ENCODE measurements around the gene RNF111. TPM values are rescaled to one million over a fixed set of nuclear protein-coding genes. Genes with fewer than 3 reads are reported as not detected.

RNF111 gene
- total and polyA plus RNA-seq, 2 experiments from 2014 or later: 14.4 to 24.5 TPM

GRCh38 chr15:59105854-59106253 is 118.4 kb downstream of the RNF111 start:
- H3K27ac Mint-ChIP-seq: peak overlapping the region; percentile 98
- peaks cover 42% of the 10 kb centered on the region for H3K36me3 Mint-ChIP-seq (ENCODE audit: low read depth)
- peak overlapping the region; percentile 99 for H3K4me3 Mint-ChIP-seq
- H3K9me3 Mint-ChIP-seq: no peaks in the 10 kb centered on the region; the same call in 2 of the 3 replicates
- H3K4me3 ChIP-seq: peak overlapping the region; percentile 78
- DNase-seq (ENCODE audit: low spot score) (peak; percentile 22), ATAC-seq (0 out of 3 replicates have a peak, but pooled peaks have one; percentile 3)
- H3K27me3 ChIP-seq (ENCODE audit: insufficient read depth): no peaks in the 10 kb centered on the region
- peaks cover 7% of the 10 kb centered on the region; the same call in 2 of the 3 replicates for H3K4me1 Mint-ChIP-seq
- H3K27me3 Mint-ChIP-seq (ENCODE audit: insufficient read depth, low read depth, poor library complexity): peaks cover 8% of the 10 kb centered on the region
- H3K79me2 ChIP-seq (replicated peaks; ENCODE audit: insufficient read depth): peaks cover 16% of the 10 kb centered on the region
- H3K27ac ChIP-seq (ENCODE audit: low read depth): peak overlapping the region; percentile 89; the same call in 1 of the 2 replicates
- H3K9me2 ChIP-seq (ENCODE audit: insufficient read depth): no peaks in the 10 kb centered on the region
- 0 out of 2 replicates have a peak, but pooled peaks cover 11% of the 10 kb centered on the region for H4K20me1 ChIP-seq (replicated peaks; ENCODE audit: insufficient read depth)
- peaks cover 26% of the 10 kb centered on the region for H3K36me3 ChIP-seq (ENCODE audit: insufficient read depth)
- no peak overlapping the region for H2AFZ ChIP-seq
- peak overlapping the region; percentile 76 for H3K4me2 ChIP-seq
- TF ChIP-seq, protein P1, sequence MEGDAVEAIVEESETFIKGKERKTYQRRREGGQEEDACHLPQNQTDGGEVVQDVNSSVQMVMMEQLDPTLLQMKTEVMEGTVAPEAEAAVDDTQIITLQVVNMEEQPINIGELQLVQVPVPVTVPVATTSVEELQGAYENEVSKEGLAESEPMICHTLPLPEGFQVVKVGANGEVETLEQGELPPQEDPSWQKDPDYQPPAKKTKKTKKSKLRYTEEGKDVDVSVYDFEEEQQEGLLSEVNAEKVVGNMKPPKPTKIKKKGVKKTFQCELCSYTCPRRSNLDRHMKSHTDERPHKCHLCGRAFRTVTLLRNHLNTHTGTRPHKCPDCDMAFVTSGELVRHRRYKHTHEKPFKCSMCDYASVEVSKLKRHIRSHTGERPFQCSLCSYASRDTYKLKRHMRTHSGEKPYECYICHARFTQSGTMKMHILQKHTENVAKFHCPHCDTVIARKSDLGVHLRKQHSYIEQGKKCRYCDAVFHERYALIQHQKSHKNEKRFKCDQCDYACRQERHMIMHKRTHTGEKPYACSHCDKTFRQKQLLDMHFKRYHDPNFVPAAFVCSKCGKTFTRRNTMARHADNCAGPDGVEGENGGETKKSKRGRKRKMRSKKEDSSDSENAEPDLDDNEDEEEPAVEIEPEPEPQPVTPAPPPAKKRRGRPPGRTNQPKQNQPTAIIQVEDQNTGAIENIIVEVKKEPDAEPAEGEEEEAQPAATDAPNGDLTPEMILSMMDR (conservative IDR thresholded peaks at IDR 0.05; ENCODE audit: low read depth in 2 of 2): peak; percentile 27 to 29; a peak in 3 of 4 replicates
- TF ChIP-seq ETS1 (IDR thresholded peaks at IDR 0.05): no peak
- no peaks in the 10 kb centered on the region for H3K4me1 ChIP-seq (ENCODE audit: insufficient read depth)
- H3F3A ChIP-seq (replicated peaks; ENCODE audit: low read depth): no peaks in the 10 kb centered on the region

- no peaks in the 10 kb centered on the region for H3F3A ChIP-seq (replicated peaks; ENCODE audit: low read depth)
- Mint-ChIP-seq H3K4me1 (no peaks in the 10 kb centered on the region; the same call in 2 of the 3 replicates), H3K9me3 (no peaks in the 10 kb centered on the region; the same call in 2 of the 3 replicates), H3K27ac (no peak overlapping the region), H3K27me3 (ENCODE audit: insufficient read depth, low read depth, poor library complexity) (no peaks in the 10 kb centered on the region), H3K36me3 (ENCODE audit: low read depth) (peaks cover 81% of the 10 kb centered on the region), H3K4me3 (no peak overlapping the region)
- H3K79me2 ChIP-seq (replicated peaks; ENCODE audit: insufficient read depth): peaks cover 15% of the 10 kb centered on the region
- H3K4me3 ChIP-seq: no peak overlapping the region
- peaks cover 57% of the 10 kb centered on the region for H3K36me3 ChIP-seq (ENCODE audit: insufficient read depth)
- no peaks in the 10 kb centered on the region for H3K4me1 ChIP-seq (ENCODE audit: insufficient read depth)
- no peak overlapping the region for H3K4me2 ChIP-seq
- no peaks in the 10 kb centered on the region for H3K27me3 ChIP-seq (ENCODE audit: insufficient read depth)
- no peak overlapping the region for H3K27ac ChIP-seq (ENCODE audit: low read depth)
- ATAC-seq: no peak
- H2AFZ ChIP-seq: no peak overlapping the region
- no peaks in the 10 kb centered on the region for H3K9me2 ChIP-seq (ENCODE audit: insufficient read depth)
- no peak for DNase-seq (ENCODE audit: low spot score)
- TF ChIP-seq ZNF462 (CRISPR knock-in tag; IDR thresholded peaks at IDR 0.05): no peak
- TF ChIP-seq ETS1 (IDR thresholded peaks at IDR 0.05): no peak
- TF ChIP-seq EZH2phosphoT487 (IDR thresholded peaks at IDR 0.05; ENCODE audit: unreplicated experiment): no peak
- TF ChIP-seq, protein P2, sequence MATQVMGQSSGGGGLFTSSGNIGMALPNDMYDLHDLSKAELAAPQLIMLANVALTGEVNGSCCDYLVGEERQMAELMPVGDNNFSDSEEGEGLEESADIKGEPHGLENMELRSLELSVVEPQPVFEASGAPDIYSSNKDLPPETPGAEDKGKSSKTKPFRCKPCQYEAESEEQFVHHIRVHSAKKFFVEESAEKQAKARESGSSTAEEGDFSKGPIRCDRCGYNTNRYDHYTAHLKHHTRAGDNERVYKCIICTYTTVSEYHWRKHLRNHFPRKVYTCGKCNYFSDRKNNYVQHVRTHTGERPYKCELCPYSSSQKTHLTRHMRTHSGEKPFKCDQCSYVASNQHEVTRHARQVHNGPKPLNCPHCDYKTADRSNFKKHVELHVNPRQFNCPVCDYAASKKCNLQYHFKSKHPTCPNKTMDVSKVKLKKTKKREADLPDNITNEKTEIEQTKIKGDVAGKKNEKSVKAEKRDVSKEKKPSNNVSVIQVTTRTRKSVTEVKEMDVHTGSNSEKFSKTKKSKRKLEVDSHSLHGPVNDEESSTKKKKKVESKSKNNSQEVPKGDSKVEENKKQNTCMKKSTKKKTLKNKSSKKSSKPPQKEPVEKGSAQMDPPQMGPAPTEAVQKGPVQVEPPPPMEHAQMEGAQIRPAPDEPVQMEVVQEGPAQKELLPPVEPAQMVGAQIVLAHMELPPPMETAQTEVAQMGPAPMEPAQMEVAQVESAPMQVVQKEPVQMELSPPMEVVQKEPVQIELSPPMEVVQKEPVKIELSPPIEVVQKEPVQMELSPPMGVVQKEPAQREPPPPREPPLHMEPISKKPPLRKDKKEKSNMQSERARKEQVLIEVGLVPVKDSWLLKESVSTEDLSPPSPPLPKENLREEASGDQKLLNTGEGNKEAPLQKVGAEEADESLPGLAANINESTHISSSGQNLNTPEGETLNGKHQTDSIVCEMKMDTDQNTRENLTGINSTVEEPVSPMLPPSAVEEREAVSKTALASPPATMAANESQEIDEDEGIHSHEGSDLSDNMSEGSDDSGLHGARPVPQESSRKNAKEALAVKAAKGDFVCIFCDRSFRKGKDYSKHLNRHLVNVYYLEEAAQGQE (IDR thresholded peaks at IDR 0.05; ENCODE audit: unreplicated experiment): no peak
- peaks cover 15% of the 10 kb centered on the region for H4K20me1 ChIP-seq (replicated peaks; ENCODE audit: insufficient read depth)
Measured at GRCh38 chr15:59111251-59111650, 123.8 kb downstream of the RNF111 start.

Measured in GM23338 (cell line).